Upper lobe of left lung (tissue), 6 donors: ENCODE data around the gene ZNF334. TPM values are rescaled to one million over a fixed set of nuclear protein-coding genes. Genes with fewer than 3 reads are reported as not detected.

ENCODE experiments used
- ATAC-seq, 2 donors: fragments of 200-7000 bp; cut with Tn5 transposase; one replicate each; pipeline ENCODE4 v1.9.1; 2022; ENCODE audit warnings: mild to moderate bottlenecking in 2 of 2, moderate library complexity in 2 of 2; ENCODE audit not compliant: low FRiP score in 2 of 2
- DNase-seq, 2 donors: peaks; one replicate each; pipeline ENCODE4 v3.0.0-alpha.2; 2019 to 2020
- H3K27ac ChIP-seq, 4 donors: fragments of 200-600 bp; sonication (generic); one replicate each; pipeline ENCODE4 v1.5.1; 2016 to 2019
- H3K27me3 ChIP-seq, 4 donors: fragments of 200-600 bp; sonication (generic); one replicate each; pipeline ENCODE4 v1.5.1; 2017 to 2019
- H3K36me3 ChIP-seq, 4 donors: fragments of 200-600 bp; sonication (generic); one replicate each; pipeline ENCODE4 v1.5.1; 2016 to 2019
- H3K4me1 ChIP-seq, 4 donors: fragments of 200-600 bp; sonication (generic); one replicate each; pipeline ENCODE4 v1.5.1; 2018 to 2019
- H3K4me3 ChIP-seq, 4 donors: fragments of 200-600 bp; sonication (generic); one replicate each; pipeline ENCODE4 v1.5.1; 2017 to 2019; ENCODE audit warnings: mild to moderate bottlenecking in 2 of 4, moderate library complexity in 1 of 4
- H3K9me3 ChIP-seq, 4 donors: fragments of 200-600 bp; sonication (generic); one replicate each; pipeline ENCODE4 v1.5.1; 2018 to 2019
- CTCF ChIP-seq, 6 experiments: fragments of 450-650 bp in 4 of 6; fragments of 200-600 bp in 2 of 6; sonication (generic) in 2 of 6; IDR thresholded peaks; one replicate each; pipeline ENCODE4 v1.5.1; 2016 to 2019; ENCODE audit warnings: antibody characterized with exemption in 6 of 6
- EP300 ChIP-seq, 4 donors: sonication (generic); formaldehyde crosslinking; IDR thresholded peaks; one replicate each; pipeline ENCODE4 v1.5.1; 2017; ENCODE audit warnings: antibody characterized with exemption in 4 of 4, control low read depth in 2 of 4
- POLR2A ChIP-seq, 4 donors: fragments of 450-650 bp; IDR thresholded peaks; one replicate each; pipeline ENCODE4 v1.5.1; 2016 to 2017; ENCODE audit warnings: antibody characterized with exemption in 4 of 4, mild to moderate bottlenecking in 2 of 4
- POLR2AphosphoS5 ChIP-seq, 2 donors: sonication (generic); formaldehyde crosslinking; IDR thresholded peaks; one replicate each; pipeline ENCODE4 v1.5.1; 2017; ENCODE audit warnings: antibody characterized with exemption in 2 of 2
- WGBS, 2 donors: methylation state at CpG; one replicate each; pipeline ENCODE4 v1.1.5; 2017 to 2018; 5-methylcytosine and 5-hydroxymethylcytosine counted together
- total RNA-seq, 6 donors: library from RNA; depleted of rRNA in 4 of 6; stranded (reverse); fragments of >200 nt in 4 of 6; gene quantifications; one replicate each; pipeline versions ENCODE4 v1.1.0 to v1.2.1, GENCODE V29; 2016 to 2021
- donor health status: DM: no; HTN: no; CAD: no; lungs with moderate emphysema.
- donor health status: DM: no; HTN: yes; CAD: no; lungs with severe emphysema.

The ZNF334 gene
- total RNA-seq, 6 donors from 2014 or later = 1.9 to 27.2 (median 5.2) TPM

- Histone ChIP-seq H3K4me1 (no peaks in the 10 kb centered on the region), H3K4me3 (no peak overlapping the region), H3K9me3 (peaks cover 17 to 42% (median 40%) of the 10 kb centered on the region in 4 donors), H3K27ac (no peak overlapping the region), H3K36me3 (no peaks in the 10 kb centered on the region), H3K27me3 (no peaks in the 10 kb centered on the region)
- DNase-seq (no peak), ATAC-seq (no peak)
- TF ChIP-seq POLR2AphosphoS5 (IDR thresholded peaks at IDR 0.05) (no peak), CTCF (IDR thresholded peaks at IDR 0.05) (no peak)
- 91 to 94% methylated on average over 6 of the region's 6 CpGs for WGBS, 2 donors
Observed at GRCh38 chr20:46501961-46502360, 11.4 kb downstream of the ZNF334 start.

- H3K4me3 ChIP-seq = no peak overlapping the region
- H3K36me3 ChIP-seq = no peaks in the 10 kb centered on the region
- no peak for ATAC-seq
- TF ChIP-seq POLR2A (IDR thresholded peaks at IDR 0.05) = no peak
- TF ChIP-seq EP300 (IDR thresholded peaks at IDR 0.05) = no peak
- no peak for TF ChIP-seq POLR2AphosphoS5 (IDR thresholded peaks at IDR 0.05)
- no peak for TF ChIP-seq CTCF (IDR thresholded peaks at IDR 0.05)
- no peaks in the 10 kb centered on the region for H3K4me1 ChIP-seq
- DNase-seq = no peak
- peaks cover 17 to 42% (median 40%) of the 10 kb centered on the region in 4 donors for H3K9me3 ChIP-seq
- 97 to 98% methylated on average over 5 of the region's 5 CpGs for WGBS, 2 donors
- H3K27me3 ChIP-seq = no peaks in the 10 kb centered on the region
- H3K27ac ChIP-seq = no peak overlapping the region
Observed at GRCh38 chr20:46501337-46501942, 11.9 kb downstream of the ZNF334 start.

- no peaks in the 10 kb centered on the region for H3K27me3 ChIP-seq
- TF ChIP-seq POLR2A (IDR thresholded peaks at IDR 0.05) (no peak), POLR2AphosphoS5 (IDR thresholded peaks at IDR 0.05) (no peak), EP300 (IDR thresholded peaks at IDR 0.05) (no peak), CTCF (IDR thresholded peaks at IDR 0.05) (no peak)
- no peaks in the 10 kb centered on the region for H3K4me1 ChIP-seq
- H3K4me3 ChIP-seq = no peak overlapping the region
- 82 to 88% methylated on average over 4 of the region's 4 CpGs for WGBS, 2 donors
- peaks cover 0 to 6% (median 0%) of the 10 kb centered on the region in 4 donors for H3K9me3 ChIP-seq
- ATAC-seq (no peak), DNase-seq (no peak)
- H3K36me3 ChIP-seq = no peaks in the 10 kb centered on the region
- no peak overlapping the region for H3K27ac ChIP-seq
Observed at GRCh38 chr20:46494077-46494476, 19.3 kb downstream of the ZNF334 start.

DNA sequence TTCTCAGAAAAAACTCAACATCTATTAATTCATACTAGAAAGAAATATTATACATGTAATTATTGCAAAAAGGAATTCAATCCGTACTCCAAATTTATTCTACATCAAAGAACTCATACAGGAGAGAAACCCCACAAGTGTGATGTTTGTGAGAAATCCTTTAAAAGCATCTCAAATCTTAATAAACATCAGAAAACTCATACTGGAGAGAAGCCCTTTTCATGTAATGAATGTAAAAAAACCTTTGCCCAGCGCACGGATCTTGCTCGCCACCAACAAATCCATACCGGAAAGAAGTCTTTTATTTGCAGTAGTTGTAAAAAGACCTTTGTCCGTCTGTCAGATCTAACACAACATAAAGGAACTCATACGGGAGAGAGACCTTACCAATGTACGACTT is 22.0 kb downstream of the ZNF334 start:
- TF ChIP-seq CTCF (IDR thresholded peaks at IDR 0.05) = no peak
- no peak for TF ChIP-seq POLR2A (IDR thresholded peaks at IDR 0.05)
- no peak for TF ChIP-seq POLR2AphosphoS5 (IDR thresholded peaks at IDR 0.05)
- no peak for TF ChIP-seq EP300 (IDR thresholded peaks at IDR 0.05)
- H3K9me3 ChIP-seq = peaks cover 0 to 6% (median 0%) of the 10 kb centered on the region in 4 donors
- no peaks in the 10 kb centered on the region for H3K27me3 ChIP-seq
- no peaks in the 10 kb centered on the region for H3K4me1 ChIP-seq
- ATAC-seq = no peak
- H3K4me3 ChIP-seq = no peak overlapping the region
- H3K27ac ChIP-seq = no peak overlapping the region
- DNase-seq = no peak
- 89 to 90% methylated on average over 8 of the region's 8 CpGs for WGBS, 2 donors
- no peaks in the 10 kb centered on the region for H3K36me3 ChIP-seq

GRCh38 chr20:46488451-46488850 is 24.9 kb downstream of the ZNF334 start:
- Histone ChIP-seq H3K9me3 (no peaks in the 10 kb centered on the region), H3K36me3 (no peaks in the 10 kb centered on the region), H3K27me3 (no peaks in the 10 kb centered on the region), H3K4me1 (no peaks in the 10 kb centered on the region), H3K27ac (no peak overlapping the region), H3K4me3 (no peak overlapping the region)
- TF ChIP-seq POLR2A (IDR thresholded peaks at IDR 0.05) (no peak), CTCF (IDR thresholded peaks at IDR 0.05) (no peak), POLR2AphosphoS5 (IDR thresholded peaks at IDR 0.05) (no peak), EP300 (IDR thresholded peaks at IDR 0.05) (no peak)
- no peak for ATAC-seq
- DNase-seq = no peak
- 70 to 88% methylated on average over 3 of the region's 3 CpGs for WGBS, 2 donors
